NCI-H82 (cell line): ENCODE data around the gene TMEM167B.
"Not testable (repeated sequence)": the region's sequence is repeated elsewhere in the genome, so short reads cannot be mapped to it uniquely, and the experiment has no call there.

Source experiments
- DNase-seq: peaks from one replicate; lab custom pipeline; 2025; lab: John Stamatoyannopoulos, UW

The TMEM167B gene

DNA sequence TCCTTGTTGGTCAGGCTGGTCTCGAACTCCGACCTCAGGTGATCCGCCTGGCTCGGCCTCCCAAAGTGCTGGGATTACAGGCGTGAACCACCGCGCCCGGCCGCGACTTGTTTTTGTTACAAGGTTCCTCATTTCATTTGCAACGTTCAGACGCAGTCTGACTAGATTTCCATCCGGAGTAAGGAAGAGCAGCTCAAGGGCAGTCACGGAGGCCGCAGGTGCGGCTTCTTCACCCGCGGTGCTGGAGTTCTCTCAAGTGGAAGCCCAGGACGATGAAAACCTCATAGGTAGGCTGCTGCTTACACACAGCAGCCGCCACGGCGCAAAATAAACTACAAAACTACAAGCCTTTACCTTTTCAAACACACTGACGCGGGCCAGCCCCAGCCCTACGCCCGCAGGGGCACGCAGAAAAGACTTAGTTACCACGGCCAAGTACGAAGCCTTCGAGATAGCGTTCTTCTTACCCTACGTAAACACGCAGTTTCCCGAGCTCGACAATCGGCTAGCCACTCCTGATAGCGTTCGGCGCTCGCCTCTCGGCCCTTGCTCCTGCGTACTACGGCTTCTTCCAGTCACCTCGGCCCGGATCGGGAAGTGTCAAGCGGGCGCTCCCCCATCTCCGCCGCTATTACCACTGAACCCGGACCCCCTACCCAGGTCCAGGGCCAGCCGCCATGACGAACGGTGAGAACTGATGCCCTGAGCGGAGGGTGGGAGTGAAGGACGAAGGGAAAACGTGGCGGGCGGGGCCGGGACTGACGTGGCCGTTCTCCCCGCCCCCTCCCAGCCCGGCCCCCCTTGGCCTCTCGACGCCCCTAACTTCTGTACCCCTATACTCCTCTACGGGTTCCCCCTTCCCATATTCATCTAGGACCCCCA lies at the start of gene TMEM167B:
TMEM167B (plus strand) TSS at position 569 of the 882 bp plus-strand sequence; CDS start at position 678, 109 bp downstream.
- peak; percentile 98 for DNase-seq

DNA sequence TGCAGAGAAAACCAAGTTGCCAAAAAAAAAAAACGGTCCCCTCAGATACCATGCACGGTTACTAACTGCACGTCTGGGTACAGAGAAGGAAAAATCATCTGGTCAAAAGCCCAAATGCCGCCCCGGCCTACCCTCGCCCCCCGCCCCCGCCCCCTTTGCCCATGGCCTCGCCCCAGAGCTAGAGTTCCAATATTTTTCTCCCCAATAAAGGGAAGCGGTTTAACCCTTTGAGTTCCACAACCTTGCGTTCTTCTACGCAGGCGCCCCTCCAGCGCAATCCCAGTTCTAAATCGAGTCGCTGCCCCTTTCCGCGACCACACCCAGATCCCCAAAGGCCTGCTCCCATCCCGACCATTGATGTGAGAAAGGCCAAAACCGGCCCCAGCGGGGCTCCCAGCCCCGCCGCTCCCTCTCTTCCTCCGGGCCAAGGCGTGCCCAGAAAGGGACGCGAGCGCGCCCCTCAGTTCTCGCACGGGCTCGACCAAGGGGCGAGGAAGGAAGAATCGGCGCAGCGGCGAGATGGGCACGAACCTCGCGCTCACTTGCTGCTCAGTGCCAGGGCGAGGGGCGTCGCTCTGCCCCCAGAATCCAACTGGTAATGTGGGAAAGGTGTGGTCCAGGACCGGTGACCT lies 49.5 kb upstream of the TMEM167B start:
- DNase-seq, result peak; percentile 61

DNA sequence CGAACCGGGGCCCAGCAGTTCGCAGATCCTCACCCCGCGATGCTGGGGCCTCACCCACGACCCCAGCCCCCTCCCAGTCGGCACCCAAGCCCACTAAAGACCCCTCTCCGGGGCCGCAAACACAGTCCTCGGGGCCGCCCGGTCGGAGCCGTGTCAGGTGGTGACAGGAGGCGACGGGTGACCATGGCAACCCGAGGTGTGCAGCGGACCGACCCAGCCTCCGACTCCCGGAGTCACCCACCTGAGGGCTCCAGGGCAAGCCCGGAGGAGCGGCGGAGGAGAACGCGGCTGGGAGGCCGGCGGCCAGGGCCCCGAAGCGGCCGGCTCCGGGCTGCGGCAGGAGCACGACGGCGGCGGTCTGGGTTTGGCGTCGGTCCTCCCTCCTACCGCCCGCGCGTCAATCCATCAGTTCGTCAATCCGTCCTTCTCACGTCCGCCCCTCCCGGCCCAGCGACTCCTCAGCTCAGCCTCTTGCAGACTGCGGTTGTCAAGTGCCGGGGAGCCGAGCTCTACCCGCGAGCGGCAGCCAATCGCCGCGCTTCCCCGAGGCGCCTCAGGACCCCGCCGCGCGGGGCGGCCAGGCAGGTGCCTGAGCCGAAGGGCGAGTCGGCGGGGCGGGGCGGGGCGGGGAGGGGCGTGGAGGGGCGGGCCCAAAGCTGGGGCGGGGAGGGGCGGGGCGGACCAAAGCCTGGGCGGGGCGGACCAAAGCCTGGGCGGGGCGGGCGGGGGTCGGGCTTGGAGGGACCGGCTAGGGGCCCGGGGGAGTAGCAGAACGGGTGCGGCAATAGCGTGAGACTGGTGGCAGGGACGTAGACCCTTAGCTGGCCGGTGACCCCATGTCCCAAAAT lies 48.7 kb upstream of the TMEM167B start, which contains the start of gene WDR47:
WDR47 (minus strand) TSS at position 482 of the 848 bp plus-strand sequence. CDS start 18,590 bp downstream, outside the sequence.
- DNase-seq, result peak; percentile 98

DNA sequence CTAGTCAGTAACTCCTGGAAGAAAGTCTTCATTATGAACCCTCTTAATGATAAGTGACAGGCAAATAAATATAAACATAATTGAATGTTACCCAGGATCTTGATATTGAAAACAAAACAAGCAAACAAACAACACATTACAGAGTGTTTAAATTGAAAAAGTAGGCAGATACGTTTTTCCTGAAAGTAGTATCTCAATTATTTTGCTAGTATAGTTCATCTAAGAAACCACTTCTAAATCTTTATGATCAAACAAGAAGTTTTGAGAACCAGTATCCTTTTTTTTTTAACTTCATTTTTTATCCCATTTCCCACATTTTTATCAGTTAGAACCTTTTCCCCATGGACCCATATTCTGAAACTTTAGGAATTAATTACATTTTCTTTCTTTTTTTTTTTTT lies 45.0 kb upstream of the TMEM167B start:
- no peak for DNase-seq

DNA sequence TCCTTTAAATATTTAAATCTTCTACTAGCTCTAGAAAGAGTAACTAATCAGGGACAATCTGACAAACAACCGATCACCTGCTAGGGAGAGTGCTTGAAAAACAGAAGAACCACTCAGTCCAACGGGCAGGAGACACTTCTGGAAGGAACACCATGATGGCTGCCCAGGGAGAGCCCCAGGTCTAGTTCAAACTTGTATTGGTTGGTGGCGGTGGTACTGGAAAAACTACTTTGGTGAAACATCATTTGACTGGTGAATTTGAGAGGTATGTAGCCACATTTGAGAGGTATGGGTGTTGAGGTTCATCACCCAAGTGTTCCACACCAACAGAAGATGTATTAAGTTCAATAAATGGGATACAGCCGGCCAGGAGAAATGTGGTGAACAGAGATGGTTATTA lies 43.9 kb upstream of the TMEM167B start:
- no peak for DNase-seq

- DNase-seq, result no peak
Observed at GRCh38 chr1:109047339-109047738, 43.2 kb upstream of the TMEM167B start.

DNA sequence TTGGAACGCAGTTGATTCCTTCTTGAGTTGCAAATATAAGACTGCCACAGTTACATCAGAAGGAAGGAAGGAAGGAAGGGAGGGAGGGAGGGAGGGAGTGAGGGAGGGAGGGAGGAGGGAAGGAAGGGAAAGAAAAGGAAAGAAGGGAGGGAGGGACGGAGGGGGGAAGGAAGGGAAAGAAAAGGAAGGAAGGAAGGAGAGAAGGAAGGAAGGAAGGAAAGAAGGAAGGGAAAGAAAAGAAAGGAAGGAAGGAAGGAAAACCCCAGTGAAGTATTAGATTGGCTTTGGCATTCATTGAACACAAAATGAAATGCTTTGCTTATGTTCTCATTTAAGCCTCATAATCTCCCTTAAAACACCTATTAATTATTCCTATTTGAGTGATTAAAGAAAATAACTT lies 42.2 kb upstream of the TMEM167B start:
- no peak for DNase-seq

GRCh38 chr1:109050228-109050995 lies 40.2 kb upstream of the TMEM167B start:
- DNase-seq, result peak; percentile 28

DNA sequence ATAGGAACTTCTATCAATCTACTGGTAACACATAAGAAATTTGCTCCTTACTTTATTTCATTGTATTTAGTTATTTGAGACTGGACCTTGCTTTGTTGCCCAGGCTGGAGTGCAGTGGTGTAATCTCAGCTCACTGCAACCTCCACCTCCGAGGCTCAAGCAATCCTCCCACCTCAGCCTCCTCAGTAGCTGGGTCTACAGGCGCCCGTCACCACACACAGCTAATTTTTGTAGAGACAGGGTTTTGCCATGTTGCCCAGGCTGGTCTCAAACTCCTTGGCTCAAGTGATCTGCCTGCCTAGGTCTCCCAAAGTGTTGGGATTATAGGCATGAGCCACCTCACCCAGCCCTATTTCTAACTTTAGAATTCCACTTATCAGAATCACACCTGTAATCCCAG lies 38.4 kb upstream of the TMEM167B start:
- not testable (repeated sequence) for DNase-seq

DNA sequence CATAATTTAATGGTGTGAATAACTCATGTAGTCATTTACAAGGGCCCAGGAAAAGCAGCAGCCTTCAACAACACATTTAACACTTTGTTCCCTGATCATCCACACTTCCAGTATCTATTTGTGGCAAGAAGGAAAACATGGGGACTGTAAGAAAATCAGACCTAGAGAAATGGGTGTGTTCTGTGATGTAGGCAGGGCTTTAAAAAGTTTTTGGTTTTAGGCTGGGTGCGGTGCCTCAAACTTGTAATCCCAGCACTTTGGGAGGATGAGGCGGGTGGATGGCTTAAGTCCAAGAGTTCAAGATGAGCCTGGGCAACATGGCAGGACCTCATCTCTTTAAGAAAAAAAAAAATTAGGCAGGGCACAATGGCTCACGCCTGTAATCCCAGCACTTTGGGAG lies 34.5 kb upstream of the TMEM167B start:
- DNase-seq, result no peak

- no peak for DNase-seq
Observed at GRCh38 chr1:109059026-109059425, 31.5 kb upstream of the TMEM167B start.

DNA sequence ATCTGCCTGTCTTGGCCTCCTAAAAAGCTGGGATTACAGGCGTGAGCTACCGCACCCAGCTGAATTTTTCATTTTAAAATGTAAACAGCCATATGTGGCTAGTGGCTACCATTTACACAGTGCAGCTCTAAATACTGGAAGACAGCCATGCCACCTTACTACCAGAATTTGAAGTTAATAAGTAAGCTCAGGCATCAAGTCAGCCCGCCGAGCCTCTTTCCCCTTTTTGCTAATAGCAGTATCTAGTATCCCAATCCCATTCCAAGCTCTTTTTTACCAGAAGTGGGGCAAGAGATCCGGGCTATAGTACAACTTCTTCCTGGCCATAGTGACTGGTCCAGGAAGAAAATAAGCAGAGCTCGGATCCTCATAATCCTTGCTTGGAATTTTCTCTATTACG lies 29.9 kb upstream of the TMEM167B start:
- DNase-seq, result no peak

DNA sequence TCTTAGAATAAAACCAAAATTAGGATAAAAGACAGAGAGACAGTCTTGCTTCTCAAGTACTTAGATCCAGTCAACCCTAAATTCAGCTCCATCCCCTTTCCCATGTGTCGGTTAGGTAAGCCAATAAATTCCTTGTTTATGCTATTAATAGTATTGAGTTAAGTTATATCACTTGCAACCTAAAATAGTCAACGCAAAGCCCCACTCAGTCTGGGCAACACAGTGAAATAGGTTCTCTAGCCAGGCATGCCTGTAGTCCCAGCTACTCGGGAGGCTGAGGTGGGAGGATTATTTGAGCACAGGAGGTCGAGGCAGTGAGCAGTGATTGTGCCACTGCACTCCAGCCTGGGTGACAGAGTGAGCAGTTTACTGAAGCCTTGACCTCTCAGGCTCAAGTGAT lies 29.4 kb upstream of the TMEM167B start:
- no peak for DNase-seq

- no peak for DNase-seq
Observed at GRCh38 chr1:109065137-109065536, 25.4 kb upstream of the TMEM167B start.

DNA sequence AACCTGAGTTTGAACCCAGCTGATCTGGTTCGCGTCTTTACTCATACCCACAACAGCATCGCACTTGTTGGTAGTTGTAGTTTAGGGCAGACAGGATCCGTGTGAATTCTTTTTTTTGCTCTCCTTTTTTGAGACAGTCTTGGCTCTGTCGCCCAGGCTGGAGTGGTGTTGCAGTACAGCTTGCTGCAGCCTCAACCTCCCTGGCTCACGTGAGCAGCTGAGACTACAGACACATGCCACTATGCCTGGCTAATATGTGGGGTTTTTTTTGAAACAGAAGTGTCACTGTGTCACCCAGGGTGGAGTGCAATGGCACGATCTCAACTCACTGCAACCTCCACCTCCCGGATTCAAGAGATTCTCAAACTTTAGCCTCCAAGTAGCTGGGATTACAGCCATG lies 22.7 kb upstream of the TMEM167B start:
- no peak for DNase-seq

DNA sequence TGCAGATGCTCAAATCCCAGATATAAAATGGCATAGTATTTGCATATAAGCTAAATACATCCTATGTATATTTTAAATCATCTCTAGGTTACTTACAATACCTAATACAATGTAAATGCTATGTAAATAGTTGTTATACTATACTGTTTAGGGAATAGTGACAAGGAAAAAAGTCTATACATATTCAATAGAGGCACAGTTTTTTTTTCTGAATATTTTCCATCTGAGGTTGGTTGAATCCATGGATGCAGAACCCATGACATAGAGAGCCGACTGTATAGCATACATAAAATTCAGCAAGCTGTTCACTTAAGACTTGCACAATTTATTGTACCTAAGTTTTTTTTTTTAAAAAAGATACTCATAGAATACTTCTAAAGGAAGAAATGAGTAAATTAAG lies 21.3 kb upstream of the TMEM167B start:
- no peak for DNase-seq

GRCh38 chr1:109075531-109076490 lies 14.8 kb upstream of the TMEM167B start, which contains the start of gene TAF13:
TSS of gene TAF13 (minus strand) at chr1:109076003. CDS start at chr1:109075947, 56 bp downstream.
- DNase-seq, result peak; percentile 98

DNA sequence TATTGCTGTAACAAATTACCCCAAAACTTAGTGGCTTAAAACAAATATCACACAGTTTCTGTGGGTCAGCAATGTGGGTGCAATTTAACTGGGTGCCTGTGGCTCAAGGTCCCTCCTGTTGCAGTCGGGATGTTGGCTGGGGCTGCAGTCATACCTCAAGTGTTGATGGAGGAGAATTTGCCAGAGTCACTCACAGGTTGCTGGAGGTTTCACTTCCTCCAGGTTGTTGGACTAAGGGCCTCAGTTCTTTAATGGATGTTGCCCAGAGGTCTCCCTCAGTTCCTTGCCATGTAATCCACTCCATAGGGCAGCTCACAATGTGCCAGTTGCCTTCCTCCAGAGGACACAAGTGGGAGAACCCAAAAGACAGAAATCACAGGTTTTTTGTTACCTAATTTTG lies 12.2 kb upstream of the TMEM167B start:
- no peak for DNase-seq

DNA sequence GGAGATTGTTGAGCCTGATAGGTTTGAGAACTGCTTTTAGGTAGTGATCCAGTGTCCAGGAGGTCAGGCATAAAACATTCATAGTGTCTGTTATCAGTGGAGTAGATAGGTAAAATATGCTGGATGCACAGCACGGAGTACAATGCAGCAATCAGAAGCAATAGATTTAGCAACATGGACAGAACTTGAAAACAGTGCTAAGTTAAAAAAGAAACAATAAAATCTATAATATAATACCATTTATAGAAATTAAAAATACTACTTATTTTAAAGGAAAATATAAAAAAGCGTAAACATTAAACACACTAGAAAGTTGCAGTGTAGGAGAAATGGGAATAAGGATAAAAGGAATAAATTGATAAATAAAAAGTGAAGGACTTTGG lies 11.3 kb upstream of the TMEM167B start:
- DNase-seq, result no peak

GRCh38 chr1:109080441-109081082 lies 10.0 kb upstream of the TMEM167B start:
- no peak for DNase-seq
